MCF 10A (cell line): Measurements from ENCODE around the gene FKBP5. TPM values are rescaled to one million over a fixed set of nuclear protein-coding genes. Genes with fewer than 3 reads are reported as not detected.

Experiments used
- BruUV-seq: library from RNA; stranded (reverse); fragments of 400-500 nt; replicated peaks from 2 replicates; lab custom pipeline; 2021; lab: Mats Ljungman, UMichigan
- CTCF ChIA-PET: fragments of 300-600 bp; sonication (Branson Sonifier 250); formaldehyde crosslinking; extraction: SDS; loops from one replicate; lab custom pipeline; 2021; ENCODE audit warnings: antibody characterized with exemption, inconsistent platforms; lab: Yijun Ruan, JAX
- POLR2A ChIA-PET: fragments of 300-600, 350-650 bp; sonication (Branson Sonifier 250); formaldehyde crosslinking; extraction: SDS; loops from one replicate; lab custom pipeline; 2020; ENCODE audit warnings: antibody characterized with exemption, inconsistent platforms; lab: Yijun Ruan, JAX
- DNase-seq: peaks from one replicate; pipeline ENCODE4 v3.0.0-alpha.2; 2018; ENCODE audit not compliant: unreplicated experiment
- H3K27ac Mint-ChIP-seq: one replicate; pipeline ENCODE4 v1.8.0; 2022; ENCODE audit warnings: mild to moderate bottlenecking, low read depth, mixed read lengths; ENCODE audit not compliant: unreplicated experiment
- H3K27me3 Mint-ChIP-seq: one replicate; pipeline ENCODE4 v1.8.0; 2022; ENCODE audit warnings: mixed read lengths; ENCODE audit not compliant: insufficient read depth, unreplicated experiment
- H3K36me3 Mint-ChIP-seq: one replicate; pipeline ENCODE4 v1.8.0; 2022; ENCODE audit warnings: mild to moderate bottlenecking, moderate library complexity, mixed read lengths; ENCODE audit not compliant: insufficient read depth, unreplicated experiment
- H3K4me1 Mint-ChIP-seq: one replicate; pipeline ENCODE4 v1.8.0; 2022; ENCODE audit warnings: mixed read lengths; ENCODE audit not compliant: insufficient read depth, unreplicated experiment
- H3K4me3 Mint-ChIP-seq: one replicate; pipeline ENCODE4 v1.8.0; 2022; ENCODE audit warnings: mild to moderate bottlenecking, moderate library complexity, mixed read lengths; ENCODE audit not compliant: unreplicated experiment
- H3K9me3 Mint-ChIP-seq: one replicate; pipeline ENCODE4 v1.8.0; 2022; ENCODE audit warnings: mixed read lengths; ENCODE audit not compliant: unreplicated experiment
- CTCF ChIP-seq: fragments of 200-600 bp; IDR thresholded peaks from one replicate; pipeline ENCODE4 v1.8.0; 2022; ENCODE audit warnings: antibody characterized with exemption, mild to moderate bottlenecking; ENCODE audit not compliant: unreplicated experiment
- intact Hi-C: fragments of 100-400 bp; cut with micrococcal nuclease; formaldehyde crosslinking; loops from 2 replicates; pipeline ENCODE4 v1.14.1; 2022
- total RNA-seq: library from RNA; stranded (reverse); gene quantifications from 2 replicates; pipeline ENCODE4 v1.2.3, GENCODE V29; 2022

The FKBP5 gene
- total RNA-seq, 1 experiment from 2014 or later = 387 TPM

- Mint-ChIP-seq H3K4me3 (no peak overlapping the region), H3K27ac (no peak overlapping the region), H3K4me1 (peaks cover 7% of the 10 kb centered on the region), H3K36me3 (peaks cover 100% of the 10 kb centered on the region), H3K27me3 (no peaks in the 10 kb centered on the region), H3K9me3 (no peaks in the 10 kb centered on the region)
- TF ChIP-seq CTCF = no peak
- no peak for DNase-seq
- intact Hi-C loops = no loop called here
- ChIA-PET POLR2A (interaction anchor here (6.6 kb wide), 1 partner anchor 19 kb away, joined by 36 read pairs; no protein-coding TSS in a partner anchor), CTCF (interaction anchor here (0.6 kb wide), 1 partner anchor 252 kb away, joined by 5 read pairs; no protein-coding TSS in a partner anchor)
- no TSS peak for BruUV-seq
These were observed 68.0 kb downstream of the FKBP5 start for GRCh38 chr6:35620706-35621105.

- no TSS peak for BruUV-seq
- Mint-ChIP-seq H3K27me3 (no peaks in the 10 kb centered on the region), H3K9me3 (no peaks in the 10 kb centered on the region), H3K27ac (peak overlapping the region; percentile 10), H3K4me3 (no peak overlapping the region), H3K4me1 (peaks cover 38% of the 10 kb centered on the region), H3K36me3 (peaks cover 100% of the 10 kb centered on the region)
- CTCF ChIA-PET = interaction anchor here (0.6 kb wide), 1 partner anchor 259 kb away, joined by 4 read pairs; no protein-coding TSS in a partner anchor
- POLR2A ChIA-PET = interaction anchor here (1.0 kb wide), 2 partner anchors 10 to 12 kb away, joined by 4 to 6 read pairs; no protein-coding TSS in a partner anchor
- TF ChIP-seq CTCF = no peak
- intact Hi-C loops = no loop called here
- DNase-seq = no peak
These were observed 75.0 kb downstream of the FKBP5 start for GRCh38 chr6:35613762-35614161.

- Mint-ChIP-seq H3K9me3 (no peaks in the 10 kb centered on the region), H3K27ac (peak overlapping the region; percentile 37), H3K36me3 (peaks cover 100% of the 10 kb centered on the region), H3K27me3 (no peaks in the 10 kb centered on the region), H3K4me3 (no peak overlapping the region), H3K4me1 (peaks cover 41% of the 10 kb centered on the region)
- DNase-seq = no peak
- TF ChIP-seq CTCF = no peak
- intact Hi-C loops = no loop called here
- POLR2A ChIA-PET = interaction anchor here (0.8 to 3.0 kb wide), 6 partner anchors 9 to 62 kb away, joined by 3 to 20 read pairs (median 3); no protein-coding TSS in a partner anchor
- CTCF ChIA-PET = interaction anchor here (1.0 to 2.1 kb wide), 2 partner anchors 11 to 125 kb away, joined by 3 to 8 read pairs; partner anchors contain the start of gene ARMC12
- no TSS peak for BruUV-seq
These were observed 77.5 kb downstream of the FKBP5 start for GRCh38 chr6:35611240-35611639.

GRCh38 chr6:35610830-35611229 lies 77.9 kb downstream of the FKBP5 start:
- DNase-seq = no peak
- ChIA-PET CTCF (interaction anchor here (1.0 to 2.1 kb wide), 2 partner anchors 12 to 126 kb away, joined by 3 to 8 read pairs; partner anchors contain the start of gene ARMC12), POLR2A (interaction anchor here (0.8 to 3.0 kb wide), 9 partner anchors 9 to 121 kb away, joined by 3 to 20 read pairs (median 3); no protein-coding TSS in a partner anchor)
- Mint-ChIP-seq H3K36me3 (peaks cover 100% of the 10 kb centered on the region), H3K4me1 (peaks cover 45% of the 10 kb centered on the region), H3K9me3 (no peaks in the 10 kb centered on the region), H3K27me3 (no peaks in the 10 kb centered on the region), H3K4me3 (no peak overlapping the region), H3K27ac (no peak overlapping the region)
- intact Hi-C loops = no loop called here
- BruUV-seq = no TSS peak
- TF ChIP-seq CTCF = no peak
